ENCODE results near the gene MIDN. TPM values are rescaled to one million over a fixed set of nuclear protein-coding genes. Genes with fewer than 3 reads are reported as not detected.

Gene MIDN
- total RNA-seq, 4 donors from 2014 or later, result 20.3 to 72.2 (median 31.8) TPM

GRCh38 chr19:1276628-1277022 lies 28.2 kb downstream of the MIDN start:
- no peak for DNase-seq (ENCODE audit: extremely low spot score)
- TF ChIP-seq POLR2AphosphoS5 (IDR thresholded peaks at IDR 0.05) (no peak), EP300 (IDR thresholded peaks at IDR 0.05) (no peak), POLR2A (IDR thresholded peaks at IDR 0.05; ENCODE audit: low read depth) (no peak), CTCF (IDR thresholded peaks at IDR 0.05) (no peak)
- H3K27ac ChIP-seq (replicated peaks in 1 of 4), result peak overlapping the region; percentile 97 to 100 (median 100)
- intact Hi-C loops (cut with DNase I), result no loop called here
- H3K4me3 ChIP-seq, result peak overlapping the region; percentile 53 to 70 (median 70)
- peaks cover 27 to 65% (median 58%) of the 10 kb centered on the region in 4 donors for H3K36me3 ChIP-seq
- peaks cover 45 to 68% (median 55%) of the 10 kb centered on the region in 4 donors for H3K4me1 ChIP-seq
- 86% methylated on average over 10 of the region's 10 CpGs for WGBS
- H3K27me3 ChIP-seq, result no peaks in the 10 kb centered on the region
- H3K9me3 ChIP-seq, result no peaks in the 10 kb centered on the region

GRCh38 chr19:1277061-1277460 lies 28.7 kb downstream of the MIDN start:
- Histone ChIP-seq H3K4me1 (peaks cover 41 to 63% (median 51%) of the 10 kb centered on the region in 4 donors), H3K9me3 (no peaks in the 10 kb centered on the region), H3K27me3 (no peaks in the 10 kb centered on the region), H3K27ac (replicated peaks in 1 of 4) (peak overlapping the region in 3 of 4 donors; percentile 97 to 100 (median 100)), H3K4me3 (no peak overlapping the region), H3K36me3 (peaks cover 22 to 61% (median 54%) of the 10 kb centered on the region in 4 donors)
- intact Hi-C loops (cut with DNase I), result no loop called here
- DNase-seq (ENCODE audit: extremely low spot score), result no peak
- TF ChIP-seq CTCF (IDR thresholded peaks at IDR 0.05) (no peak), POLR2A (IDR thresholded peaks at IDR 0.05; ENCODE audit: low read depth) (no peak), EP300 (IDR thresholded peaks at IDR 0.05) (no peak), POLR2AphosphoS5 (IDR thresholded peaks at IDR 0.05) (no peak)
- WGBS, result 88% methylated on average over 13 of the region's 15 CpGs

GRCh38 chr19:1278074-1278473 lies 29.7 kb downstream of the MIDN start:
- Histone ChIP-seq H3K4me3 (no peak overlapping the region), H3K9me3 (no peaks in the 10 kb centered on the region), H3K27me3 (peaks cover 0 to 5% (median 4%) of the 10 kb centered on the region in 4 donors), H3K27ac (replicated peaks in 1 of 4) (no peak overlapping the region), H3K4me1 (peaks cover 31 to 53% (median 41%) of the 10 kb centered on the region in 4 donors), H3K36me3 (peaks cover 19 to 51% (median 44%) of the 10 kb centered on the region in 4 donors)
- 100% methylated on average over 5 of the region's 12 CpGs for WGBS
- no peak for TF ChIP-seq POLR2AphosphoS5 (IDR thresholded peaks at IDR 0.05)
- no peak for TF ChIP-seq EP300 (IDR thresholded peaks at IDR 0.05)
- TF ChIP-seq CTCF (IDR thresholded peaks at IDR 0.05), result no peak
- TF ChIP-seq POLR2A (IDR thresholded peaks at IDR 0.05; ENCODE audit: low read depth), result no peak
- no peak for DNase-seq (ENCODE audit: extremely low spot score)
- intact Hi-C loops (cut with DNase I), result no loop called here

- TF ChIP-seq CTCF (IDR thresholded peaks at IDR 0.05), result no peak
- no peak for TF ChIP-seq POLR2AphosphoS5 (IDR thresholded peaks at IDR 0.05)
- no peak for TF ChIP-seq POLR2A (IDR thresholded peaks at IDR 0.05; ENCODE audit: low read depth)
- no peak for TF ChIP-seq EP300 (IDR thresholded peaks at IDR 0.05)
- peaks cover 0 to 14% (median 7%) of the 10 kb centered on the region in 4 donors for H3K27me3 ChIP-seq
- H3K36me3 ChIP-seq, result peaks cover 10 to 42% (median 35%) of the 10 kb centered on the region in 4 donors
- DNase-seq (ENCODE audit: extremely low spot score), result no peak
- 90% methylated on average over 6 of the region's 25 CpGs for WGBS
- intact Hi-C loops (cut with DNase I), result no loop called here
- peaks cover 22 to 44% (median 31%) of the 10 kb centered on the region in 4 donors for H3K4me1 ChIP-seq
- H3K27ac ChIP-seq (replicated peaks in 1 of 4), result no peak overlapping the region
- H3K4me3 ChIP-seq, result no peak overlapping the region
- H3K9me3 ChIP-seq, result no peaks in the 10 kb centered on the region
Measured at GRCh38 chr19:1278713-1279660, 30.6 kb downstream of the MIDN start.
